ELF-1 (cell line): Measurements from ENCODE around the gene CRYGA.
"Not testable (repeated sequence)": the region's sequence is repeated elsewhere in the genome, so short reads cannot be mapped to it uniquely, and the experiment has no call there.

Experiments
- DNase-seq: peaks from one replicate; pipeline ENCODE4 v3.0.0-alpha.2; 2016; ENCODE audit warnings: low read depth, low spot score

The CRYGA gene

GRCh38 chr2:208164951-208165755 is 1.8 kb upstream of the CRYGA start:
- no peak for DNase-seq

- no peak for DNase-seq
These were observed 7.0 kb downstream of the CRYGA start for GRCh38 chr2:208156439-208156838.

GRCh38 chr2:208153156-208153555 is 10.2 kb downstream of the CRYGA start:
- DNase-seq, result no peak

GRCh38 chr2:208150956-208151355 is 12.4 kb downstream of the CRYGA start:
- no peak for DNase-seq

GRCh38 chr2:208150094-208150493 is 13.3 kb downstream of the CRYGA start:
- no peak for DNase-seq

GRCh38 chr2:208148803-208149202 is 14.6 kb downstream of the CRYGA start:
- DNase-seq, result no peak

- no peak for DNase-seq
These were observed 15.6 kb downstream of the CRYGA start for GRCh38 chr2:208147759-208148158.

- peak; percentile 18 for DNase-seq
These were observed 16.4 kb downstream of the CRYGA start for GRCh38 chr2:208147008-208147407.

- DNase-seq, result no peak
These were observed 17.4 kb downstream of the CRYGA start, which contains the start of gene CRYGB for GRCh38 chr2:208146006-208146405. CRYGB (minus strand) TSS chr2:208146158; CDS start chr2:208146120, 38 bp downstream.

GRCh38 chr2:208142925-208143799 is 20.2 kb downstream of the CRYGA start:
- peak; percentile 51 for DNase-seq

GRCh38 chr2:208142240-208142924 is 21.0 kb downstream of the CRYGA start:
- no peak for DNase-seq

- DNase-seq, result no peak
These were observed 23.9 kb downstream of the CRYGA start for GRCh38 chr2:208139447-208139846.

GRCh38 chr2:208138334-208138733 is 25.1 kb downstream of the CRYGA start:
- not testable (repeated sequence) for DNase-seq

GRCh38 chr2:208136716-208137094 is 26.7 kb downstream of the CRYGA start:
- no peak for DNase-seq

GRCh38 chr2:208135794-208136715 is 27.3 kb downstream of the CRYGA start:
- DNase-seq, result no peak

GRCh38 chr2:208134928-208135586 is 28.3 kb downstream of the CRYGA start:
- DNase-seq, result no peak

- no peak for DNase-seq
These were observed 32.7 kb downstream of the CRYGA start for GRCh38 chr2:208130712-208131110.

- no peak for DNase-seq
These were observed 33.4 kb downstream of the CRYGA start, which contains the start of gene CRYGC for GRCh38 chr2:208129744-208130711. CRYGC (minus strand) TSS chr2:208129828; CDS start chr2:208129792, 36 bp downstream.

- DNase-seq, result no peak
These were observed 35.3 kb downstream of the CRYGA start for GRCh38 chr2:208128136-208128535.
